Amniotic stem cell (primary cell): ENCODE data around the gene IRX2.

Experiments
- DNase-seq: peaks from one replicate; lab custom pipeline; 2025; lab: John Stamatoyannopoulos, UW

IRX2 gene

GRCh38 chr5:2756211-2757152 lies 5.0 kb upstream of the IRX2 start:
- DNase-seq, result no peak

- no peak for DNase-seq
Measured at GRCh38 chr5:2755681-2756171, 4.2 kb upstream of the IRX2 start.

GRCh38 chr5:2755076-2755680 lies 3.7 kb upstream of the IRX2 start:
- no peak for DNase-seq

- DNase-seq, result no peak
Measured at GRCh38 chr5:2754581-2755075, 3.2 kb upstream of the IRX2 start.

- DNase-seq, result no peak
Measured at GRCh38 chr5:2753452-2754420, 2.3 kb upstream of the IRX2 start.

- DNase-seq, result no peak
Measured at GRCh38 chr5:2752821-2753439, 1.5 kb upstream of the IRX2 start.

- no peak for DNase-seq
Measured at GRCh38 chr5:2752059-2752820, 763 bp upstream of the IRX2 start.

- DNase-seq, result no peak
Measured at GRCh38 chr5:2750758-2751464, 566 bp downstream of the IRX2 start.

GRCh38 chr5:2750026-2750757 lies 1.3 kb downstream of the IRX2 start:
- DNase-seq, result no peak

- DNase-seq, result no peak
Measured at GRCh38 chr5:2749514-2750025, 1.9 kb downstream of the IRX2 start.

GRCh38 chr5:2748861-2749513 lies 2.5 kb downstream of the IRX2 start:
- DNase-seq, result no peak

- no peak for DNase-seq
Measured at GRCh38 chr5:2748179-2748860, 3.2 kb downstream of the IRX2 start.

GRCh38 chr5:2747363-2748162 lies 3.9 kb downstream of the IRX2 start:
- DNase-seq, result no peak

GRCh38 chr5:2746561-2747032 lies 4.9 kb downstream of the IRX2 start:
- DNase-seq, result no peak

GRCh38 chr5:2744485-2744884 lies 7.0 kb downstream of the IRX2 start:
- DNase-seq, result no peak

- no peak for DNase-seq
Measured at GRCh38 chr5:2742921-2743679, 8.4 kb downstream of the IRX2 start.
